GM06990 (cell line): Measurements from ENCODE around the gene IRF9.
A peak's percentile ranks its signal among the peaks of the same experiment; 100 is the strongest.

Experiments
- DNase-seq: peaks from one replicate; pipeline ENCODE4 v3.0.0-alpha.2; 2011; ENCODE audit not compliant: insufficient read length; ENCODE audit errors: extremely low read depth
- H3K27me3 ChIP-seq: replicated peaks from 2 replicates; pipeline ENCODE4 v1.6.0; 2011; ENCODE audit warnings: low read length; ENCODE audit not compliant: control insufficient read depth, insufficient read depth
- H3K36me3 ChIP-seq: 2 replicates; pipeline ENCODE4 v1.5.1; 2011; ENCODE audit warnings: low read length; ENCODE audit not compliant: control insufficient read depth, insufficient read depth
- H3K4me3 ChIP-seq: replicated peaks from 2 replicates; pipeline ENCODE4 v1.5.1; 2011; ENCODE audit warnings: low read depth, mild to moderate bottlenecking, control low read depth, low read length
- CTCF ChIP-seq: IDR thresholded peaks from 2 replicates; pipeline ENCODE4 v1.5.1; 2011; ENCODE audit warnings: low read length, control low read depth, mild to moderate bottlenecking, inconsistent platforms; ENCODE audit not compliant: insufficient read depth, poor library complexity, severe bottlenecking

The IRF9 gene

GRCh38 chr14:24171422-24172260 lies 10.6 kb downstream of the IRF9 start, which contains the start of gene REC8:
TSS of gene REC8 (plus strand) at chr14:24172080. CDS start at chr14:24172553, 473 bp downstream.
- no peak for TF ChIP-seq CTCF
- Histone ChIP-seq H3K36me3 (peaks cover 22% of the 10 kb centered on the region), H3K4me3 (peak within 1 kb of the TSS; percentile 68), H3K27me3 (no peaks in the 10 kb centered on the region)
- peak; percentile 95 for DNase-seq

GRCh38 chr14:24172261-24172860 lies 11.3 kb downstream of the IRF9 start:
- TF ChIP-seq CTCF = no peak
- H3K4me3 ChIP-seq = peak overlapping the region; percentile 68
- no peak for DNase-seq

DNA sequence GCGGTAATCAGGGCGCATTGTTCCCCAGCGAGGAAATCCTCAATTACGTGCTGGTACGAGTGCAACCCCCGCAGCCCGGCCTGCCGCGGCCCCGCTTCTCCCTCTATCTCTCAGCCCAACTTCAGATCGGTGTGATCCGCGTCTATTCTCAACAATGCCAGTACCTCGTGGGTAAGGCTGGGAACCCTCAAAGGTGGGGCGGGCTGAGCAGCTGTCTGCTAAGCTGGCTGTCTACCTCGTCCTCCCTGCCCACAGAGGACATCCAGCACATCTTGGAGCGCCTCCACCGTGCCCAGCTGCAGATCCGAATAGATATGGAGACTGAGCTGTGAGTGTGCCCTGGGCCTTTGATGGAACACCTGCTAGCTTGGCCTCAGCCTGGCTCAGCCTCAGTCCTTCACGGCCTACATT lies 11.8 kb downstream of the IRF9 start:
- Histone ChIP-seq H3K4me3 (peak overlapping the region; percentile 68), H3K27me3 (no peaks in the 10 kb centered on the region), H3K36me3 (peaks cover 23% of the 10 kb centered on the region)
- TF ChIP-seq CTCF = no peak
- no peak for DNase-seq

More at GRCh38 chr14:24172261-24172860, 11.3 kb downstream of the IRF9 start:
- Histone ChIP-seq H3K27me3 (no peaks in the 10 kb centered on the region), H3K36me3 (peaks cover 24% of the 10 kb centered on the region)

DNA sequence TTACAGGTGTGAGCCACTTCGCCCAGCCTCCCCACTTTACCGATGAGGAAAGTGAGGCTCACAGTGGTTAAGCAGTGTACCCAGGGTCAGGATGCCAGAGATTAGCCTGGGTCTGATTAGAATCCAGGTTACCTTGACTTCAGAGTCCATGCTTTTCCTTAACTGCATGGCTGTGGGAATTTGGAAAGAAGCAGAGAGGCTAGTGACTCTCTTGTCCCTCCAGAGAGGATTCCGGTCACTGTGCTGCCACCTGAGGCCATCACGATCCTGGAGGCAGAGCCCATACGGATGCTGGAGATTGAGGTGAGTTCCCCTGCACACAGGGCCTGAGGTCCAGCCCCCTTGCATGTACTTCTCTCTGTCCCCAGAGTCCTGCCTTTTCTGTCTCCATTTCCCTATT lies 15.5 kb downstream of the IRF9 start:
- no peak for DNase-seq
- H3K36me3 ChIP-seq = peaks cover 45% of the 10 kb centered on the region
- no peak for TF ChIP-seq CTCF
- H3K27me3 ChIP-seq = no peaks in the 10 kb centered on the region
- H3K4me3 ChIP-seq = no peak overlapping the region

GRCh38 chr14:24177041-24177825 lies 16.2 kb downstream of the IRF9 start:
- H3K4me3 ChIP-seq = no peak overlapping the region
- H3K36me3 ChIP-seq = peaks cover 48% of the 10 kb centered on the region
- DNase-seq = no peak
- no peak for TF ChIP-seq CTCF
- no peaks in the 10 kb centered on the region for H3K27me3 ChIP-seq
